Endothelial cell of umbilical vein (primary cell): ENCODE results near the gene IKZF3.

Source experiments
- CTCF ChIP-seq, 2 donors: IDR thresholded peaks; 1 replicate in 1 of 2; 2 replicates in 1 of 2; pipeline ENCODE4 v1.5.1; 2011; ENCODE audit warnings: low read length in 2 of 2, mild to moderate bottlenecking in 2 of 2, moderate library complexity in 2 of 2, control low read depth in 1 of 2, inconsistent platforms in 1 of 2, low read depth in 1 of 2; ENCODE audit not compliant: insufficient read depth in 1 of 2; ENCODE audit errors: extremely low read depth in 1 of 2
- EZH2 ChIP-seq: IDR thresholded peaks from 2 replicates; pipeline ENCODE4 v1.6.1; 2012; ENCODE audit warnings: borderline replicate concordance, low read depth, mild to moderate bottlenecking, moderate library complexity, low read length, inconsistent platforms; ENCODE audit not compliant: severe bottlenecking
- JUN ChIP-seq: IDR thresholded peaks from 2 replicates; pipeline ENCODE4 v1.6.1; 2011; ENCODE audit warnings: borderline replicate concordance, low read depth; ENCODE audit not compliant: insufficient read length, insufficient read depth
- MYC ChIP-seq: IDR thresholded peaks from one replicate; pipeline ENCODE4 v1.6.1; 2011; ENCODE audit warnings: mild to moderate bottlenecking, low read depth, low read length
- POLR2A ChIP-seq: IDR thresholded peaks from 2 replicates; pipeline ENCODE4 v1.6.1; 2012; ENCODE audit warnings: low read depth, mild to moderate bottlenecking, control low read depth, low read length
- POLR2AphosphoS5 ChIP-seq: IDR thresholded peaks from 2 replicates; pipeline ENCODE4 v1.6.1; 2012; ENCODE audit warnings: low read depth, mild to moderate bottlenecking, control low read depth, low read length, moderate library complexity; ENCODE audit not compliant: insufficient read depth

DNA sequence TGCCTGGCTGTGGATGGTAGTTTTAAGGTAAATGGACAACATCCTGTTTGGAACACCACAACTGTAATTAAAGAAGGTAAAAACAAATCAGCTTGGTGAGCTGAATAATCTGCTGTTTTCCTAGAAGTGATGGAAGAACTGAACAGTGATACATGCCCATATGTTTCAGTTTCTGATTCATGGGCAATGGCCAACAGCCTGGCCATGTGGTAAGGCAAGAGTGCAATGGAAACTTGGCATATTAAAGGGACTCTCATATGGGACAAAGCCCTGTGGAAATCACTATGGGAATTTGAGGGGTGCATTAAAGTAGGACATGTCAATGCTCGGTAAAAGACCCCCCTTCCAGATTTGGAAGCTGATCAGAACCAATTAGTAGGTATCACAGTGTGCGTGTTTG lies 37.8 kb downstream of the IKZF3 start:
- TF ChIP-seq CTCF (IDR thresholded peaks at IDR 0.05; ENCODE audit: extremely low read depth in 1 of 2, insufficient read depth in 1 of 2, low read depth in 1 of 2, low read length in 2 of 2), result no peak
- no peak for TF ChIP-seq POLR2A
- TF ChIP-seq MYC, result no peak
- no peak for TF ChIP-seq POLR2AphosphoS5
- TF ChIP-seq EZH2, result no peak
- no peak for TF ChIP-seq JUN
